Keratinocyte (primary cell): Measurements from ENCODE around the gene ALX4. TPM values are rescaled to one million over a fixed set of nuclear protein-coding genes. Genes with fewer than 3 reads are reported as not detected.

Source experiments
- DNase-seq: peaks from one replicate; pipeline ENCODE4 v3.0.0-alpha.2; 2011; ENCODE audit warnings: low read depth, missing footprints, low spot score
- FAIRE-seq: peaks from 2 replicates; lab custom pipeline; 2011; peaks lifted over from hg19 to GRCh38; lab: Jason Lieb, UNC
- H2AFZ ChIP-seq: 2 replicates; pipeline ENCODE4 v1.6.0; 2012; ENCODE audit warnings: low read length, control low read depth, inconsistent platforms; ENCODE audit not compliant: control insufficient read depth
- H3K27ac ChIP-seq: 2 replicates; pipeline ENCODE4 v1.5.1; 2011; ENCODE audit warnings: low read length; ENCODE audit not compliant: control insufficient read depth, insufficient read depth
- H3K27me3 ChIP-seq: 3 replicates; pipeline ENCODE4 v1.6.0; 2011; ENCODE audit warnings: low read length; ENCODE audit not compliant: control insufficient read depth, insufficient read depth; ENCODE audit errors: extremely low read depth
- H3K36me3 ChIP-seq, 2 experiments: 2 replicates in 1 of 2; 3 replicates in 1 of 2; pipeline ENCODE4 v1.5.1; 2011; ENCODE audit warnings: low read length in 2 of 2, mild to moderate bottlenecking in 1 of 2; ENCODE audit not compliant: control insufficient read depth in 2 of 2, insufficient read depth in 2 of 2; ENCODE audit errors: extremely low read depth in 1 of 2
- H3K4me1 ChIP-seq: 3 replicates; pipeline ENCODE4 v1.5.1; 2011; ENCODE audit warnings: low read length; ENCODE audit not compliant: control insufficient read depth, insufficient read depth; ENCODE audit errors: extremely low read depth
- H3K4me2 ChIP-seq: 3 replicates; pipeline ENCODE4 v1.6.0; 2011; ENCODE audit warnings: low read depth, low read length; ENCODE audit not compliant: control insufficient read depth, insufficient read depth; ENCODE audit errors: extremely low read depth
- H3K4me3 ChIP-seq, 3 experiments: fragments of 200-600 bp in 1 of 3; sonication (generic) in 1 of 3; 2 replicates in 2 of 3; 3 replicates in 1 of 3; pipeline ENCODE4 v1.5.1; 2011 to 2016; ENCODE audit warnings: low read length in 3 of 3, mild to moderate bottlenecking in 3 of 3, control low read depth in 2 of 3, inconsistent platforms in 1 of 3, low read depth in 1 of 3, mixed read lengths in 1 of 3, mixed run types in 1 of 3, moderate library complexity in 1 of 3; ENCODE audit not compliant: control insufficient read depth in 2 of 3, insufficient read depth in 2 of 3; ENCODE audit errors: extremely low read depth in 1 of 3
- H3K79me2 ChIP-seq: 2 replicates; pipeline ENCODE4 v1.6.0; 2012; ENCODE audit warnings: low read length; ENCODE audit not compliant: control insufficient read depth, insufficient read depth
- H3K9ac ChIP-seq: 3 replicates; pipeline ENCODE4 v1.6.0; 2011; ENCODE audit warnings: low read length; ENCODE audit not compliant: control insufficient read depth, insufficient read depth; ENCODE audit errors: extremely low read depth
- H3K9me1 ChIP-seq: 3 replicates; pipeline ENCODE4 v1.6.0; 2011; ENCODE audit warnings: low read length; ENCODE audit not compliant: control insufficient read depth, insufficient read depth; ENCODE audit errors: extremely low read depth
- H3K9me3 ChIP-seq: 2 replicates; pipeline ENCODE4 v1.5.1; 2012; ENCODE audit warnings: low read depth, low read length; ENCODE audit not compliant: control insufficient read depth
- H4K20me1 ChIP-seq: 3 replicates; pipeline ENCODE4 v1.6.0; 2011; ENCODE audit warnings: low read length; ENCODE audit not compliant: control insufficient read depth, insufficient read depth; ENCODE audit errors: extremely low read depth
- CTCF ChIP-seq, 3 experiments: IDR thresholded peaks in 1 of 3; conservative IDR thresholded peaks in 1 of 3; optimal IDR thresholded peaks in 1 of 3; 2 replicates in 2 of 3; 3 replicates in 1 of 3; pipeline versions ENCODE3 to v1.5.1; 2011; ENCODE audit warnings: low read length in 3 of 3, mild to moderate bottlenecking in 3 of 3, moderate library complexity in 2 of 3, control low read depth in 1 of 3, inconsistent platforms in 1 of 3; ENCODE audit not compliant: insufficient read depth in 2 of 3; ENCODE audit errors: extremely low read depth in 1 of 3
- EZH2 ChIP-seq: IDR thresholded peaks from one replicate; pipeline ENCODE4 v1.6.1; 2012; ENCODE audit warnings: inconsistent platforms, mild to moderate bottlenecking, low read length, moderate library complexity
- dilution Hi-C: fragments of 300-500 bp; cut with MboI; formaldehyde crosslinking; loops from one replicate; pipeline ENCODE4 v1.7.0; 2020; ENCODE audit warnings: low sequenced_read_pairs; ENCODE audit not compliant: extremely low pct_ligation_motif_present
- polyA plus RNA-seq, 5 experiments: library from polyadenylated mRNA; depleted of rRNA in 3 of 5; stranded (reverse) in 3 of 5; stranded (forward) in 1 of 5; unstranded in 1 of 5; fragments of >200 nt; gene quantifications; 1 replicate in 1 of 5; 2 replicates in 3 of 5; 3 replicates in 1 of 5; pipeline versions ENCODE4 v1.2.1 to v1.2.3, GENCODE V29; 2011 to 2012; ENCODE audit warnings: missing spikeins in 2 of 5, low read depth in 1 of 5, low replicate concordance in 1 of 5

The ALX4 gene
- polyA plus RNA-seq, 1 donor (not counting 4 experiments of a cell fraction or from before 2014, with no cell fraction given): not detected

- DNase-seq: no peak
- H3K27me3 ChIP-seq: peaks cover 71% of the 10 kb centered on the region
- H3K9ac ChIP-seq: no peak overlapping the region
- dilution Hi-C loops: no loop called here
- no peak overlapping the region for H2AFZ ChIP-seq
- no peaks in the 10 kb centered on the region for H3K36me3 ChIP-seq
- no peak overlapping the region for H3K27ac ChIP-seq
- H3K4me3 ChIP-seq: no peak overlapping the region
- H3K4me2 ChIP-seq: no peak overlapping the region
- no peaks in the 10 kb centered on the region for H3K4me1 ChIP-seq
- FAIRE-seq: no peak
- no peaks in the 10 kb centered on the region for H3K79me2 ChIP-seq
- H3K9me3 ChIP-seq: no peaks in the 10 kb centered on the region
- H4K20me1 ChIP-seq: no peaks in the 10 kb centered on the region
- TF ChIP-seq CTCF (optimal IDR thresholded peaks at IDR 0.05 in 1 of 3, IDR thresholded peaks at IDR 0.05 in 1 of 3, conservative IDR thresholded peaks at IDR 0.05 in 1 of 3; ENCODE audit: extremely low read depth in 1 of 3, insufficient read depth in 2 of 3, low read length in 3 of 3) (no peak), EZH2 (no peak)
- no peaks in the 10 kb centered on the region for H3K9me1 ChIP-seq
These were observed 23.6 kb upstream of the ALX4 start for GRCh38 chr11:44333271-44334218.

- Histone ChIP-seq H3K9ac (no peak overlapping the region), H3K79me2 (no peaks in the 10 kb centered on the region), H4K20me1 (no peaks in the 10 kb centered on the region), H3K9me1 (no peaks in the 10 kb centered on the region), H3K9me3 (no peaks in the 10 kb centered on the region), H2AFZ (no peak overlapping the region), H3K27me3 (peaks cover 71% of the 10 kb centered on the region), H3K4me2 (no peak overlapping the region), H3K4me3 (no peak overlapping the region), H3K27ac (no peak overlapping the region), H3K36me3 (no peaks in the 10 kb centered on the region), H3K4me1 (no peaks in the 10 kb centered on the region)
- dilution Hi-C loops: no loop called here
- DNase-seq: no peak
- TF ChIP-seq CTCF (optimal IDR thresholded peaks at IDR 0.05 in 1 of 3, IDR thresholded peaks at IDR 0.05 in 1 of 3, conservative IDR thresholded peaks at IDR 0.05 in 1 of 3; ENCODE audit: extremely low read depth in 1 of 3, insufficient read depth in 2 of 3, low read length in 3 of 3) (no peak), EZH2 (no peak)
- no peak for FAIRE-seq
These were observed 22.7 kb upstream of the ALX4 start for GRCh38 chr11:44332665-44333064.
